Putamen (tissue), 1 donor: ENCODE measurements around the gene TSHZ3.

Experiments used
- DNase-seq: peaks from one replicate; pipeline ENCODE4 v3.0.0-alpha.2; 2016; ENCODE audit warnings: low spot score

The TSHZ3 gene

DNA sequence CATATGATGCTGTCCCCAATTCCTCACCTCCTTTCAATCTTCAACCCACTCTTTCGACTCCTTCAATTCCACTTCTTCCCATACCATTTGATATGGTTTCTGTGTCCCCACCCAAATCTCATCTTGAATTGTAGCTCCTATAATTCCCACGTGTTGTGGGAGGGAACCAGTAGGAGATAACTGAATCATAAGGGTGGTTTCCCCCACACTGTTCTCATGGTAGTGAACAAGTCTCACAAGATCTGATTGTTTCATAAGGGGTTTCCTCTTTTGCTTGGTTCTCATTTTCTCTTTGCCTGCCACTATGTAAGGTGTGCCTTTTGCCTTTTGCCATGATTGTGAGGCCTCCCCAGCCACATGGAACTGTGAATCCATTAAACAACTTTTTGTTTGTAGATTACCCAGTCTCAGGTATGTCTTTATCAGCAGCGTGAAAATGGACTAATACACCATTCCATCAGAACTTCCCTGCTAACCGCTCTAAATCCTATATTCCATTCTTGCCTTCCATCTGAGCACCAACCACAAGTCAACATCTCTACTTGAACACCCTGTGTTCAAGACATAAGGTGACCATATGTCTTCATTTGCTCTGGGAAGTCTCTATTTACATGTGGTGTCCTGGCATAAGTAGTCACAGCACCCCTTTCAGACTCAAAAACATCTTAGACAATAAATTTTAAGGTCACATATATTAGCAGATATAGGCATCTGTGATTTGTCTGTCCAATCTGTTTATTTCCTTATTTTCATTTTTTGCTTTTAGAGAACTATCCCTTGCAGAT is 122.9 kb downstream of the TSHZ3 start:
- DNase-seq: no peak
